Activated CD4-positive, alpha-beta T cell treated with anti-CD3 and anti-CD28 coated beads, Interleukin-2, amount 10 ng/mL, durations not matched to agents 7 days and 5 days (primary cell): ENCODE data around the gene ANKRD61. TPM values are rescaled to one million over a fixed set of nuclear protein-coding genes. Genes with fewer than 3 reads are reported as not detected.

Source experiments
- total RNA-seq, 2 experiments: library from RNA; stranded (reverse); gene quantifications; one replicate each; pipeline ENCODE4 v1.2.3, GENCODE V29; 2021

Gene ANKRD61
- total RNA-seq, 2 experiments from 2014 or later = 0.22 TPM; not detected in 1

Other genes starting within 250 kb of the ANKRD61 start
- 10 to 100 TPM; 37.1 to 41.5 TPM for gene RNF216, start 249.7 kb upstream of the ANKRD61 start, total RNA-seq
- 1 to 10 TPM in 1 of 2 experiments, under 1 TPM in 1; 0.72 to 1.6 TPM for gene OCM, start 150.6 kb upstream of the ANKRD61 start, total RNA-seq
- gene CCZ1, start 132.6 kb upstream of the ANKRD61 start, total RNA-seq = 100 to 1,000 TPM; 106 to 119 TPM
- gene RSPH10B, start 60.7 kb upstream of the ANKRD61 start, total RNA-seq = not detected
- gene PMS2, start 22.3 kb upstream of the ANKRD61 start, total RNA-seq = 10 to 100 TPM; 24.0 to 24.6 TPM
- 10 to 100 TPM; 31.3 to 32.3 TPM for gene AIMP2, start 22.1 kb upstream of the ANKRD61 start, total RNA-seq
- 100 to 1,000 TPM in 1 of 2 experiments, 10 to 100 TPM in 1; 98.2 to 109 TPM for gene EIF2AK1, start 27.8 kb downstream of the ANKRD61 start, total RNA-seq
- 10 to 100 TPM; 15.5 to 17.0 TPM for gene USP42, start 73.6 kb downstream of the ANKRD61 start, total RNA-seq
- 1 to 10 TPM in 1 of 2 experiments, under 1 TPM in 1; 0.74 to 1.4 TPM for gene CYTH3, start 241.2 kb downstream of the ANKRD61 start, total RNA-seq